HEK293 (cell line): ENCODE results near the gene EEF1AKMT3.

Source experiments
- CTCF ChIP-seq: fragments of 450-650 bp; formaldehyde crosslinking; IDR thresholded peaks from 2 replicates; pipeline ENCODE4 v1.5.1; 2016; ENCODE audit warnings: missing biosample characterization, missing genetic modification characterization
- ELK4 ChIP-seq: IDR thresholded peaks from 2 replicates; pipeline ENCODE4 v1.6.1; 2011; ENCODE audit warnings: mild to moderate bottlenecking, low read depth, low read length, borderline replicate concordance
- GLI4 ChIP-seq: fragments of 450-650 bp; formaldehyde crosslinking; IDR thresholded peaks from 2 replicates; pipeline ENCODE4 v1.5.1; 2016; ENCODE audit warnings: missing biosample characterization, missing genetic modification characterization
- KLF16 ChIP-seq: fragments of 450-650 bp; formaldehyde crosslinking; IDR thresholded peaks from 2 replicates; pipeline ENCODE4 v1.5.1; 2017; ENCODE audit warnings: missing biosample characterization, missing genetic modification characterization
- OSR2 ChIP-seq: fragments of 450-650 bp; formaldehyde crosslinking; IDR thresholded peaks from 2 replicates; pipeline ENCODE4 v1.5.1; 2016; ENCODE audit warnings: missing biosample characterization, missing genetic modification characterization
- PRDM4 ChIP-seq: fragments of 450-650 bp; formaldehyde crosslinking; IDR thresholded peaks from 2 replicates; pipeline ENCODE4 v1.5.1; 2017; ENCODE audit warnings: missing biosample characterization, missing genetic modification characterization
- PRDM6 ChIP-seq: fragments of 450-650 bp; formaldehyde crosslinking; IDR thresholded peaks from 2 replicates; pipeline ENCODE4 v1.5.1; 2017; ENCODE audit warnings: missing biosample characterization, missing genetic modification characterization
- ZBTB11 ChIP-seq: fragments of 450-650 bp; formaldehyde crosslinking; conservative IDR thresholded peaks from 2 replicates; pipeline ENCODE4 v1.5.1; 2016; ENCODE audit warnings: low read depth, missing biosample characterization, missing genetic modification characterization
- ZBTB20 ChIP-seq: fragments of 450-650 bp; formaldehyde crosslinking; IDR thresholded peaks from 2 replicates; pipeline ENCODE4 v1.5.1; 2016; ENCODE audit warnings: missing biosample characterization, missing genetic modification characterization
- ZBTB26 ChIP-seq: fragments of 450-650 bp; formaldehyde crosslinking; optimal IDR thresholded peaks from 2 replicates; pipeline ENCODE3; 2016; ENCODE audit warnings: missing biosample characterization, mild to moderate bottlenecking, missing genetic modification characterization
- ZFP41 ChIP-seq: fragments of 450-650 bp; formaldehyde crosslinking; IDR thresholded peaks from 2 replicates; pipeline ENCODE4 v1.5.1; 2016; ENCODE audit warnings: missing biosample characterization, missing genetic modification characterization, borderline replicate concordance
- ZIC2 ChIP-seq: fragments of 450-650 bp; formaldehyde crosslinking; IDR thresholded peaks from 2 replicates; pipeline ENCODE4 v1.5.1; 2016; ENCODE audit warnings: missing biosample characterization, missing genetic modification characterization
- ZNF211 ChIP-seq: fragments of 450-650 bp; formaldehyde crosslinking; IDR thresholded peaks from 2 replicates; pipeline ENCODE4 v1.5.1; 2016; ENCODE audit warnings: low read depth, missing biosample characterization, missing genetic modification characterization
- ZNF350 ChIP-seq: fragments of 450-650 bp; formaldehyde crosslinking; IDR thresholded peaks from 2 replicates; pipeline ENCODE4 v1.5.0; 2017; ENCODE audit warnings: missing biosample characterization, mild to moderate bottlenecking, missing genetic modification characterization
- ZNF398 ChIP-seq: fragments of 450-650 bp; formaldehyde crosslinking; IDR thresholded peaks from 2 replicates; pipeline ENCODE4 v1.5.1; 2017; ENCODE audit warnings: missing biosample characterization, missing genetic modification characterization
- ZNF416 ChIP-seq: fragments of 450-650 bp; formaldehyde crosslinking; IDR thresholded peaks from 2 replicates; pipeline ENCODE4 v1.5.1; 2016; ENCODE audit warnings: missing biosample characterization, missing genetic modification characterization
- ZNF529 ChIP-seq: fragments of 450-650 bp; formaldehyde crosslinking; IDR thresholded peaks from 2 replicates; pipeline ENCODE4 v1.5.1; 2017; ENCODE audit warnings: missing genetic modification characterization, missing biosample characterization; ENCODE audit not compliant: insufficient replicate concordance
- ZNF555 ChIP-seq: fragments of 450-650 bp; formaldehyde crosslinking; conservative IDR thresholded peaks from 2 replicates; pipeline ENCODE4 v1.5.1; 2017; ENCODE audit warnings: missing biosample characterization, mild to moderate bottlenecking, missing genetic modification characterization, inconsistent platforms
- ZNF664 ChIP-seq: fragments of 450-650 bp; formaldehyde crosslinking; IDR thresholded peaks from 2 replicates; pipeline ENCODE4 v1.5.1; 2016; ENCODE audit warnings: missing biosample characterization, missing genetic modification characterization
- ZSCAN18 ChIP-seq: fragments of 450-650 bp; formaldehyde crosslinking; IDR thresholded peaks from 2 replicates; pipeline ENCODE4 v1.5.1; 2016; ENCODE audit warnings: missing biosample characterization, missing genetic modification characterization
- ZSCAN23 ChIP-seq: fragments of 450-650 bp; formaldehyde crosslinking; IDR thresholded peaks from 2 replicates; pipeline ENCODE4 v1.5.1; 2016; ENCODE audit warnings: missing biosample characterization, missing genetic modification characterization

The EEF1AKMT3 gene

GRCh38 chr12:57751788-57752667 is 20.4 kb upstream of the EEF1AKMT3 start, which contains the start of gene CDK4 (continued):
- peak; percentile 68; the same call in 1 of the 2 replicates for TF ChIP-seq PRDM4
- peak; percentile 79 for TF ChIP-seq ZBTB26 (tag by site-specific recombination)
- no peak; the same call in 1 of the 2 replicates for TF ChIP-seq ELK4
- TF ChIP-seq ZSCAN23 (tag by site-specific recombination) = peak; percentile 27; the same call in 1 of the 2 replicates
- TF ChIP-seq ZIC2 (tag by site-specific recombination) = peak; percentile 50; the same call in 1 of the 2 replicates
- 0 out of 2 replicates have a peak, but pooled peaks have one; percentile 46 for TF ChIP-seq GLI4 (tag by site-specific recombination)
- peak; percentile 63 for TF ChIP-seq ZBTB20 (tag by site-specific recombination)
- TF ChIP-seq CTCF (tag by site-specific recombination) = no peak; the same call in 1 of the 2 replicates
- TF ChIP-seq ZNF416 (tag by site-specific recombination) = no peak
- no peak for TF ChIP-seq ZNF211
- peak; percentile 100 for TF ChIP-seq KLF16 (tag by site-specific recombination)
- peak; percentile 51 for TF ChIP-seq ZBTB11 (tag by site-specific recombination)
- peak; percentile 98 for TF ChIP-seq ZNF398 (tag by site-specific recombination)
- TF ChIP-seq ZNF529 (tag by site-specific recombination) = no peak
- no peak for TF ChIP-seq ZNF350 (tag by site-specific recombination)
- no peak for TF ChIP-seq ZNF555
- no peak; the same call in 1 of the 2 replicates for TF ChIP-seq ZSCAN18 (tag by site-specific recombination)
- TF ChIP-seq OSR2 (tag by site-specific recombination) = 0 out of 2 replicates have a peak, but pooled peaks have one; percentile 35
- no peak for TF ChIP-seq ZFP41 (tag by site-specific recombination)
- no peak for TF ChIP-seq ZNF664
- no peak; the same call in 1 of the 2 replicates for TF ChIP-seq PRDM6 (tag by site-specific recombination)
